Kidney tubule cell (primary cell): ENCODE measurements around the gene NLGN1.

Experiments
- DNase-seq: peaks from one replicate; pipeline ENCODE4 v3.0.0-alpha.2; 2018; ENCODE audit warnings: low spot score

The NLGN1 gene

GRCh38 chr3:173719585-173719984 is 322.0 kb downstream of the NLGN1 start:
- no peak for DNase-seq

DNA sequence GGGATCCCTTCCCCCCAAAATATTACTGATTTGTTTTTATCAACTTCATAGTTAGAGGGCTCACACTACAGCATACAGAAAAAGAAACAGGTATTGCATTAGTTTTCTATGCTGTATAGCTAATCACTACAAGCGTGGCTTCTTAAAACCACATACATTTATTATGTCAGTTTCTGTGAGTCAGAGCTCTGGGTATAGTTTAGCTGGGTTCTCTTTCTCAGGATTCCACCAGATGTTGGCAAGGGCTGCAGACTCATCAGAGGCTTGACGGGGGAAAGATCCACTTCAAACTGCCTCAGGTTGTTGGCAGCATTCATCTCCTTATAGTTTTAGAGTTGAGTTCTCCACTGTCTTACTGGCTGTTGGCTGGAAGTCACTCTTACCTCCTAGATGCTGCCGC is 328.0 kb downstream of the NLGN1 start:
- peak; percentile 11 for DNase-seq

DNA sequence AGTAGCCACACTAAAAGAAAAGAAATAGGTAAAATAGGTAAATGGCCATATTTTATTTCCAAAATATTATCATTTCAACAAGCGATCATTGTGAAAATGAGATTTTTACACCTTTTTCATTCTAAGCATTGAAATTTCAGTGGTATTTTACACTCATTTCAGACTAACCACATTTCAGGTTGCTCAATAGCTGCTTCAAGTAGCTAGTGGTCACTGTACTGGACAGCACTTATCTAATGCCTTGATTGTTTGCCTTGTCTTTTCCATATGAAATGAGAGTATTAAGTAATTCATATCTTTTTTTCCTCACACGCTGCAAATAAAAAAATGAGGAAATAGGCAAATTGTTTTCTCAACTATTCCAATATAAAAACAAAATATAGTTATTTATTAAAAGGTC is 332.8 kb downstream of the NLGN1 start:
- no peak for DNase-seq

GRCh38 chr3:173732237-173732636 is 334.7 kb downstream of the NLGN1 start:
- DNase-seq: peak; percentile 9

DNA sequence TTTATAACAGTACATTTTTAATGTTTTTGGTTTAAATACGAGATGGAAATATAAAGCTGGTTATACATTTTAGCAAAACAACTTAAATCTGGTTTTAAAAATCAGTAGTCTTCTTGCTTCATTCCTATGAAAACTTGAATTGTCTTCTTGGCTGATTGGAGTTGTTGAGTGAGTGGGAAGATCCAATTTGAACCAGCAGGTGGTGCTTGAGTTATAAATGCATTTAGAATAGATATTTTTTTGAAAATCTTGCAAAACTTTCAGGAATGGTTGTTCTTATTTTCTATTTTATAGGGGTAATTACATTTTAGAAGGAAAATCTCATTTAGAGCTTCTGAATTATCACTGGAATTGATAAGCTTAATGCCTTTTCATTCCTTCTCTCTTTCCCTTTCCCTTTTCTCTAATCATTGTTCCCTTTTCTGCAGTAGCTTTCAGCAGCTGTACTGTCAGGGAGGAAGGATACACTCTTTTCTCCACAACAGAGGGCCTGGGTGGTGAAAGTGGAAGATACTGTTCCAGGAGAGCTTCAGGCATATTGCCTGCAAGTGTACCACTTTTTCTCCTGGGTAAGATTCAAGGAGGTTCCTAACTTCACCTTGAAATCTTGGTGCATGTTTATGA is 335.6 kb downstream of the NLGN1 start:
- peak; percentile 40 for DNase-seq

DNA sequence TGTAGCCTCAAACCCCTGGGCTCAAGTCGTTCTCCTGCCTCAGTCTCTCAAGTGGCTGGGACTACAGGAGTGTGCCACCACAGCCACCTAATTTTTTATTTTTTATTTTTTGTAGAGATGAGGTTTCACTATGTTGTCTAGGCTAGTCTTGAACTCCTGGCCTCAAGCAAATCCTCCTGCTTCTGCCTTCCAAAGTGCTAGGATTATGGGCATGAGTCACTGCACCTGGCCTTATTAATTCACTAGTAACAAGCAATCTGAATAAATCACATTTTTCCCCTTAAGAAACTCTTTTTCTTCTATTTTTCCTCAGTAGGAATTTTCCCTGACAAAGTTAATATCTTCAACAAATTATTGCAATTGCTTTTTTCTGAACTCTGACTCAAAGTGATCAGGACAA is 336.9 kb downstream of the NLGN1 start:
- no peak for DNase-seq

- DNase-seq: no peak
Observed at GRCh38 chr3:173734895-173735294, 337.4 kb downstream of the NLGN1 start.

- DNase-seq: no peak
Observed at GRCh38 chr3:173735841-173736240, 338.3 kb downstream of the NLGN1 start.

DNA sequence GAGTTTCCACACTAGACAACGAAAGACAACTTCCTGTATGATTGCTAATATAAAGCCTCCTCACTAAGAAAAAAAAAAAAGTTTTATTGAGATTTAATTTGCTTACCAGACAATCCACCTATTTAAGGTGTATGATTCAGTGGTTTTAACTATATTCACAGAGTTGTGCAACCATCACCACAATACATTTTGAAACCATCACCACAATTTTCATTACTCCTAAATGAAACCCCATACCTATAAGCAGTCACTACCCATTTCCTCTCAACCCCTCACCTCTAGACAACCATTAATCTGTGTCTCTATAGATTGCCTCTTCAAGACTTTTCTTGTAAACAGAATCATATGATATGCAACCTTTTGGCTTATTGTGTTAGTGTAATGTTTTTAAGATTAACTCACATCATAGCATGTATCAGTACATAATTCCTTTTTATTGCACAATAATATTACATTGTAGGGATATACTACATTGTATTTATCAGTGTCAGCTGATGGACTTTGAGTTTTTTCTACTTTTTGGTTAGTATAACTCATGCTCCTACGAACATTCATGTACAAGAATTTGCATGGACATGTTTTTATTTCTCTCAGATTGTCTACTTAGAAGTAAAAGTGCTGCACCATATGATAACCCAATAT is 339.7 kb downstream of the NLGN1 start:
- DNase-seq: no peak

- DNase-seq: peak; percentile 32
Observed at GRCh38 chr3:173739726-173740125, 342.2 kb downstream of the NLGN1 start.

DNA sequence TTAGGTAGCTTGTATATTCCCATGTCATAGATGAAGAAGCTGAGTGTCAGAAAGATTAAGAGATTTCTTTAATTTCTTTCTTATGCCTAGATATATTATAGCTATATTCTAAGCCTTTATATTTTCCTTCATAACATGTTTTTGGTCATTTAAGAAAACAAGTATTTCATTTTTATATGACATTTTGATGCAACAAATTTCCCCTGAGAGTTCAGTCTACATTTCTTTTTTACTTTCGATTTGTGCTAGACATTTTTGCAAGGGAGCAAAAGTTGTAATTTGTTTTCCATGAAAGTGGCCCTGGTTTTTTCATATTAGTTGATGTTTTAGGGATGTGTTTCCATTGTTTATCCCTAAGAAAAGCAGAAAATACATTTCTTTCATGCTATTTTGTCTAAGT is 344.9 kb downstream of the NLGN1 start:
- no peak for DNase-seq

- DNase-seq: no peak
Observed at GRCh38 chr3:173743111-173743510, 345.6 kb downstream of the NLGN1 start.

DNA sequence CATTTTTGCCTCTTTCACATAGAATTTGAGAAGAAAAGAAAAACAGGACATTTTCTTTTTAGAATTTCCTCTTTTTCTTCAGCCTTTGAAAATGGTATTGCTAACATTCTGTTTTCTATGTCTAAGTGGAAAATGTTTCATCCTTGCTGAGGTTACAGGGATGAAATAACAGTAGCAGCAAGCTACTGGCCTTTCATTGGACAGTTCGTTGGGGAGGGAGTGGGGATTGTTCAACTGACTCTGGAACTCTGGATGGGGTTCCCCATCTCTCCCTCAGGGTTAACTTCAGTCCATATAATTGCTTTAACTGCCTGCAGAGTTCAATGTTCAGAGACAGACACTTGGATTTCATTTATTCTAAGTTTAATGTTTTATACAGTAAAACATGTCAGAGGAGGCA is 346.0 kb downstream of the NLGN1 start:
- DNase-seq: no peak

DNA sequence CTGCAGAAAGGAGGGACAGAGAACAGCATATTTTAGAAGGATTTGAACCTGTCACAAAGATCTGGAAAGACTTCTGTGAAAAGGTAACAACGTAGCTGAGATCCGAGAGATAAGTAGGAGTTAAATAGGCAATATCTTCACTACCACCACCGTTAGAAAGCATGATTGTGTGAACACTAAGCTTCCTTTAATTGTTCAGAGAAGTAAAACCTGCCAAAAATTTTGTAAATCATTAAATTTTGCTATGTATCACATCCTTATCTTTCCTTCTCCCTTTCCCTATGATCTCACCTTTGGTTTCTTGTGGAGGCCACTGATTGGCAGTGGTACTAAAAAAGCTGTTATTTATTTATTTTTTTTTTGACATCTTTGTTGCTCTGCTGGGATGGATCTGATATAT is 346.9 kb downstream of the NLGN1 start:
- peak; percentile 72 for DNase-seq

DNA sequence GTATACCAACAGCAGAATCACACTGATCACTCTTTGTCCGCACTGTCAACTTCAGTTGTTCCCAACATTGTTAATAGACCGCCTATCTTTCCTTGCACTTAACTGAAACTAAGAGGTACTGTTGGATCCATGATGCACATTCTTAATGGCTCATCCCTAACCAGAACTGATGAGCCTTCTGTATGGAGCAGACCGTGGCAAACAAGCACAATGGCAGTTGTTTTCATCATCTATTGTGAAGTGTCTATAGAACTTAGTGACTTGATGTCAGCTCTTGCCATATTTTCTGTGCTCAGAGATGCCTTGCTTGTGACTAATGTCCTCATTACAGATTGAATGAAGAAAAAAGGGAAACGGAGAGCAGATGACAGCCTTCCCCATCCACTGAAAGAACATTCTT is 347.4 kb downstream of the NLGN1 start:
- DNase-seq: no peak

DNA sequence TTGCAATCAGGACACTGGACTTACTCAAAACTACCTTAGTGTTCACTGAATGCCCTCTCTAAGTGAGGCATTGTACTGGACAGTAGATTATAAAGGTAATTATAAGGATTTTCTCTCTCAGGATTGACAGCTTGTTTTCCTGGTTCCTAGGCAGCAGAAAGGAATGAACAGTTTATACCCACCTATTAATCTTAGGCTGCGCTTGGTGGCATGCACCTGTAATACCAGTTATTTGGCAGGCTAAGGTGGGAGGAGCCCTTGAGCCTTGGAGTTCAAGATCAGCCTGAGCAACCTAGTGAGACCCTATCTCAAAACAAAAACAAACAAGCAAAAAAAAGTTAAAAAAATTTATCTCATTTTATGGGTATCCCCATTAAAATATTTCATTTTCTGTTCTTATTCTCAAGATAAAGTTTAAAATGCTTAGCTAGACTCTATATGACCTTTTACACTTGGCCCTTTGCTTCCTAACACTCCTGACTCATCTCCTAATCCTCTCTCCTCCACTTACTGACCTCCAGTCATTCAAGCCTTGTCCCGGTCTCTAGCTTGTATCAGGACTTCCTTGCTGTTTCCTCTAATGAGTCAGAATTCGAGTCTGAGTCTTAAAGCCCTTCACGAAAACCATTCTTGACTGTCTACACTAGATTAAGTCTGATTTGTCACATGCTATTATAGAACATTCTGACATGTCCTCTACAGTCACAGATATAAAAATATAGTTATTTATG is 348.6 kb downstream of the NLGN1 start:
- DNase-seq: peak; percentile 74

GRCh38 chr3:173747427-173747826 is 349.9 kb downstream of the NLGN1 start:
- DNase-seq: peak; percentile 72

- no peak for DNase-seq
Observed at GRCh38 chr3:173748105-173748504, 350.6 kb downstream of the NLGN1 start.

DNA sequence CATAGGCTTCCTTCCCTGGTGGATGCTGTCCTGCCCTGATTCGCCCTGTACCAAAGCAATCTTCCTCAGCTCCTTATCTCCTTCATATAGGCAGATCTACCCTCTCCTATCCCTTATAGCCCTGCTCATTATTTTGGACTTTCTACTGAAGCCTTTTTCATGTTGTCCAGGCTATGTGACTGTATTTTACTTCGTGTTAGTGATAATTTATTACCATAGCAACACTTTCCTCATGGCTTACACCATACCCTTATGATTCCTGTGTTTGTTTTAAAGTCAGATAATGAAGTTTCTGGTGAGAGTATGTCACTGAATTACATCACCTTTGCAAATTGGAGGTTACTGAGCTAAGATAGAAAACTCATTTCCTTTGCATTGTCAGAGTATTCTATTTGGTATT is 352.6 kb downstream of the NLGN1 start:
- peak; percentile 77 for DNase-seq

- no peak for DNase-seq
Observed at GRCh38 chr3:173750591-173750990, 353.0 kb downstream of the NLGN1 start.

GRCh38 chr3:173753593-173753992 is 356.0 kb downstream of the NLGN1 start:
- no peak for DNase-seq

DNA sequence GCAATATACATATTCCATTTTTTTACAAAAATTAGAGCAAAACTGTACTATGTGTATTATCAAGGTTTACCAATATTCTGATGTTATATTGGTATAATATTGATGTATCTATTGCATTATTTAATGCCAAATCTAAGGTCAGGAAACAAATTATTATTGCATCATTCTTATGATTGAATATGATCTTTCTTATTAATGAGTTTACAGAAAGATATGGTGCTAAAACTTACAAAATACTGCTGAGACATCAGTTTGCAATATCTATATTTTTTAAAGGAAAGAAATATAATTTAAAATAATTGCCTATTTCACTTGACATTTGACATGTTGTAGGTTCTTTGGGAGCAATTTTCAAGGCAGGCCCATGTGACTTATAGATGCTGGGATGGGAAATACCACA is 357.6 kb downstream of the NLGN1 start:
- no peak for DNase-seq

DNA sequence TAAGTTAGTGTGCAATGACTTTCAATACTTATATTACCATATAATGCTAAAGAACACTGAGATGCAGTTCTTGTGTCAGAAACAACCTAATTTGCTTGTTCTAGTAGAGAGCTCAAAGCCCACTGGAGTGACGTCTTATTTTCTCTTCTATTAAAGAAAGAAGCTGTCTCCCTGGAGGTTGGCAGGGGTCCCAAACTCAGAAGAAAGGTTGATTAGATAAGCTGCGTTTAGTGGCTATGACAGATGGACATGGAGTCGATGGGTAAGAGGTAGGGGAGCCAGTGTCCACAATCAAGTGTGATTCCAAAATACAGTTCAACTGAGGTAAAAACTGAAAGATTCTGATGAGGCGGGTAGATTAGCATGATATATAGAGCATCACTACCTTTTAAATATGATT is 363.6 kb downstream of the NLGN1 start:
- no peak for DNase-seq

- DNase-seq: no peak
Observed at GRCh38 chr3:173762501-173762900, 365.0 kb downstream of the NLGN1 start.
